ENCODE results near the gene PDE4D. TPM values are rescaled to one million over a fixed set of nuclear protein-coding genes. Genes with fewer than 3 reads are reported as not detected.
A peak's percentile ranks its signal among the peaks of the same experiment; 100 is the strongest.

Gene PDE4D
- total RNA-seq, 1 donor, result 12.7 TPM

GRCh38 chr5:59777028-59777427, 116.5 kb downstream of the PDE4D start:
- no peak for TF ChIP-seq CTCF (IDR thresholded peaks at IDR 0.05; ENCODE audit: insufficient read depth, low read length)
- H3K4me3 ChIP-seq (ENCODE audit: low read depth, low read length), result no peak overlapping the region
- DNase-seq (ENCODE audit: low read depth), result no peak

DNA sequence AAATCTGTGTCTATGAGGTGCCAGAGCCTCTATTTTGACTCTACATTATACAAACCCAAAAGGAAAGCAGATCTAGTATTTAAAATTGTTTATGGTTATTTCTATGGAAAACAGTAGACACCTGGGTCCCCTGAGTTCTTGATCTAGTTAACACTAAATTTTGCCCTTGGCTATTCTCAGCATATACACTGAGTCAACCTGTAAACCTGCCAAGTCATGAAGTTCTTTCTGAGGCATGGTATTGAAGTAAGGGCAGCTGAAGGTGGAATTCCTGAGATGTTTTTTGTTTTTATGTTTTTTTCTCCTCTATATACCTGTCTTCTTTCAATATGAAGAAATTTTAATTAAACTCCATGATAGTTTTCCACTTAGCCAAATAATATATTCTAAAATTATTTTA, 120.2 kb downstream of the PDE4D start:
- DNase-seq (ENCODE audit: low read depth), result no peak
- no peak for TF ChIP-seq CTCF (IDR thresholded peaks at IDR 0.05; ENCODE audit: insufficient read depth, low read length)
- H3K4me3 ChIP-seq (ENCODE audit: low read depth, low read length), result no peak overlapping the region

DNA sequence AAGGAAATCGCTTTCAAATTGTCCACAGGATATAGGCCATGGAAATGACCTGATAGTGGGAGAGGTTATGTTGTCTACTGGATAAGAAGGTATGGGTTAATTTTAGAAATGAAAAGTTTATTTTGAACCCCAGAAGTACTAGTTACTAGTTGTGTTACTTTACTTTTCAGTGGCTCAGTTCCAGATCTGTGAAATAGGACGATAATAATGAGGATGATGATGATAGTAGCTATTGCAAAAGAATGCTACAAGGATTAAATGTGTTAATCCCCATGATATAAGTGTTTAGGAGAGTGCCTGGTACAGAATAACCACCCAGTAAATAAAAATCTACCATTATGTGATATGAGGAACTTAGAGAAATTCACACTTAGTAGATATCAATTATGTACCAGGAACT, 120.8 kb downstream of the PDE4D start:
- DNase-seq (ENCODE audit: low read depth), result no peak
- TF ChIP-seq CTCF (IDR thresholded peaks at IDR 0.05; ENCODE audit: insufficient read depth, low read length), result no peak
- no peak overlapping the region for H3K4me3 ChIP-seq (ENCODE audit: low read depth, low read length)

DNA sequence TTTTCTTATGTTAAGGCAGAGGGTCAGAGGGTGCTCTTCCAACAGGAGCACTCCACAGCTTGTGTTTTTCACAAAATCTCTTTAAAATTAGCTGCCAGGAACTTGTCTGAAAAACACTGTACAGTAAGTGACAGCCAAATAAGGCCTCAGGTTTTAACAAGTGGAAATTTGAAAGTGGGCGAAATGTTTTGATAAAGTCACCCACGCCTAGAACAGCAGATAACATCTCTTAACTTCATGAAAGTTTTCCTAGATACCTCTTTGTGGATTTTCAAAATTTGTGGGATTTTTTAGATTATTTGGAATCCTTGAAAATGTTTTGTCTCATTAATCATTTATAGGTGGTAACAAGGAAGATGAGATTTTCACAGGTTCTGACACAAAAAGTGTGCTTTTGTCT, 121.3 kb downstream of the PDE4D start:
- no peak for TF ChIP-seq CTCF (IDR thresholded peaks at IDR 0.05; ENCODE audit: insufficient read depth, low read length)
- no peak overlapping the region for H3K4me3 ChIP-seq (ENCODE audit: low read depth, low read length)
- no peak for DNase-seq (ENCODE audit: low read depth)

- no peak overlapping the region for H3K4me3 ChIP-seq (ENCODE audit: low read depth, low read length)
- no peak for TF ChIP-seq CTCF (IDR thresholded peaks at IDR 0.05; ENCODE audit: insufficient read depth, low read length)
- DNase-seq (ENCODE audit: low read depth), result no peak
These were observed 122.6 kb downstream of the PDE4D start for GRCh38 chr5:59770953-59771352.

DNA sequence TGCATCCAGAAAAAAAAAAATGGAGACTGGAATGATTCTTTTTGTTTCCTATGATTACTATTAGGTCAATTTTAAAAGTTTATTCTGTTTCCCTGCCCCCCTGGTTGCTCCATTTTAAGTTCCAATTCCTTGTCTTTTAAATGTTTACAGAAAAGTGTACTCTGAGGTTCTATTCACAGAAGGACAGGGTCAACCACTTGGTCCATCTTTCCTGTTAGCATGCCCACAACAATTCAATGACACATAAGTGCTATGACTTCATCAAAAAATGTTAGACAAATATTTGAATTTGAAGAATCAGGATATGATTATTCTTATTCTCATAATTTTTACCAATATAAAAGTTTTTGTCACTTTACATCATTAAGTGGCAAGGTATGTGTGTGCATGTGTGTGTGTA, 123.7 kb downstream of the PDE4D start:
- H3K4me3 ChIP-seq (ENCODE audit: low read depth, low read length), result no peak overlapping the region
- no peak for DNase-seq (ENCODE audit: low read depth)
- no peak for TF ChIP-seq CTCF (IDR thresholded peaks at IDR 0.05; ENCODE audit: insufficient read depth, low read length)

DNA sequence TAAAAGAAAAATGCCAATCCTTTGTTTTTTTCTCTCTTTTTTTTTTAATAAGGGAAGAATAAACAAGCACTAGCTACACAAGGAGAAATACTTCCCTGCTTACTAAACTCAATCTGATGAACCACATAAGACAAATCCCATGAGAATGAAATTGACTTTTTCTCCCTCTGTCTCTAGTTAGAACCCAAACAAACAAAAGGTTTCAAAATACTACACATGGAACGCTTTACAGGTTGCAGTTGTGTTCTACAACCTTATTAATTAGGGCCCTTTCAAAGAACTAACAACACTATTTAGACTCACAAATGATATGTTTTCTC, 124.5 kb downstream of the PDE4D start:
- DNase-seq (ENCODE audit: low read depth), result no peak
- H3K4me3 ChIP-seq (ENCODE audit: low read depth, low read length), result peak overlapping the region; percentile 67
- no peak for TF ChIP-seq CTCF (IDR thresholded peaks at IDR 0.05; ENCODE audit: insufficient read depth, low read length)

All from fibroblast of the aortic adventitia (primary cell).